T-cell (primary cell): Measurements from ENCODE around the gene ARHGEF4. TPM values are rescaled to one million over a fixed set of nuclear protein-coding genes. Genes with fewer than 3 reads are reported as not detected.
"Not testable (repeated sequence)": the region's sequence is repeated elsewhere in the genome, so short reads cannot be mapped to it uniquely, and the experiment has no call there.

Experiments
- ATAC-seq, 4 experiments: fragments of 200-7000 bp in 3 of 4; fragments of 150-1000 bp in 1 of 4; cut with Tn5 transposase; replicated peaks in 1 of 4; 1 replicate in 3 of 4; 2 replicates in 1 of 4; pipeline ENCODE4 v1.10.0; 2021; ENCODE audit warnings: moderate library complexity in 3 of 4, mild to moderate bottlenecking in 2 of 4, moderate number of reproducible peaks in 1 of 4
- CTCF ChIA-PET, 2 donors: fragments of 300-600 bp; sonication (Branson Sonifier 250); formaldehyde crosslinking; loops; one replicate each; lab custom pipeline; 2022; ENCODE audit warnings: antibody characterized with exemption in 2 of 2; lab: Charles Lee
- POLR2A ChIA-PET, 2 donors: fragments of 300-600 bp; sonication (Branson Sonifier 250); formaldehyde crosslinking; loops; one replicate each; lab custom pipeline; 2022; ENCODE audit warnings: antibody characterized with exemption in 2 of 2; lab: Charles Lee
- DNase-seq, 35 experiments: peaks; one replicate each; pipeline versions ENCODE4 v3.0.0 to v3.0.0-alpha.2; 2013 to 2023
- H3K27ac ChIP-seq: one replicate; pipeline ENCODE4 v1.5.1; 2013; ENCODE audit warnings: low read length
- H3K27me3 ChIP-seq, 2 experiments: replicated peaks in 1 of 2; 1 replicate in 1 of 2; 2 replicates in 1 of 2; pipeline versions ENCODE4 v1.6.1 to v1.7.0; 2013; ENCODE audit warnings: low read length in 1 of 2, mixed read lengths in 1 of 2; ENCODE audit not compliant: control insufficient read depth in 2 of 2, insufficient read depth in 2 of 2; ENCODE audit errors: extremely low read depth in 1 of 2
- H3K36me3 ChIP-seq, 2 donors: 1 replicate in 1 of 2; 2 replicates in 1 of 2; pipeline versions ENCODE4 v1.6.1 to v1.7.0; 2013; ENCODE audit warnings: low read length in 1 of 2; ENCODE audit not compliant: control insufficient read depth in 2 of 2, insufficient read depth in 1 of 2; ENCODE audit errors: extremely low read depth in 1 of 2
- H3K4me1 ChIP-seq, 2 experiments: 1 replicate in 1 of 2; 2 replicates in 1 of 2; pipeline versions ENCODE4 v1.6.1 to v1.7.0; 2013; ENCODE audit warnings: low read length in 2 of 2, mixed read lengths in 1 of 2; ENCODE audit not compliant: insufficient read depth in 2 of 2, control insufficient read depth in 1 of 2; ENCODE audit errors: extremely low read depth in 1 of 2
- H3K4me3 ChIP-seq, 2 donors: 1 replicate in 1 of 2; 2 replicates in 1 of 2; pipeline versions ENCODE4 v1.5.1 to v1.7.0; 2013; ENCODE audit warnings: mild to moderate bottlenecking in 2 of 2, low read length in 1 of 2, moderate library complexity in 1 of 2; ENCODE audit not compliant: control insufficient read depth in 1 of 2; ENCODE audit errors: extremely low read depth in 1 of 2
- H3K9me3 ChIP-seq: 2 replicates; pipeline ENCODE4 v1.7.0; 2013
- H3K27ac Mint-ChIP-seq, 2 donors: one replicate each; pipeline ENCODE4 v1.8.0; 2020 to 2021; ENCODE audit warnings: mild to moderate bottlenecking in 2 of 2, mixed read lengths in 2 of 2
- H3K27me3 Mint-ChIP-seq, 2 donors: one replicate each; pipeline ENCODE4 v1.8.0; 2021 to 2022; ENCODE audit warnings: mixed read lengths in 2 of 2
- H3K36me3 Mint-ChIP-seq: one replicate; pipeline ENCODE4 v1.8.0; 2021; ENCODE audit warnings: mixed read lengths
- H3K4me1 Mint-ChIP-seq, 3 donors: one replicate each; pipeline ENCODE4 v1.8.0; 2020 to 2022; ENCODE audit warnings: mixed read lengths in 3 of 3, mild to moderate bottlenecking in 1 of 3
- H3K4me3 Mint-ChIP-seq, 3 donors: one replicate each; pipeline ENCODE4 v1.8.0; 2020 to 2022; ENCODE audit warnings: mild to moderate bottlenecking in 3 of 3, mixed read lengths in 3 of 3, moderate library complexity in 3 of 3
- H3K9me3 Mint-ChIP-seq, 3 donors: one replicate each; pipeline ENCODE4 v1.8.0; 2020 to 2022; ENCODE audit warnings: mixed read lengths in 3 of 3
- WGBS: methylation state at CpG from one replicate; pipeline ENCODE4 v1.1.5; 2013; ENCODE audit warnings: missing lambda C conversion rate; ENCODE audit not compliant: insufficient coverage; 5-methylcytosine and 5-hydroxymethylcytosine counted together
- total RNA-seq, 35 experiments: library from RNA in 6 of 35; stranded (reverse) in 6 of 35; fragments of 120-200 nt in 1 of 35; gene quantifications; one replicate each; pipeline versions ENCODE4 v1.2.1 to v1.2.4 and lab custom pipeline; 2013 to 2026

Gene ARHGEF4
- total RNA-seq, 5 donors from 2014 or later (not counting 1 experiment from before 2014, with no cell fraction given): 2.9 to 5.3 (median 4.4) TPM

GRCh38 chr2:130894326-130894942 lies 57.7 kb downstream of the ARHGEF4 start:
- no peak overlapping the region for H3K27ac Mint-ChIP-seq
- H3K4me1 Mint-ChIP-seq: no peaks in the 10 kb centered on the region
- ChIA-PET CTCF (no interaction called here), POLR2A (no interaction called here)
- H3K4me3 ChIP-seq: no peak overlapping the region
- WGBS: 79% methylated on average over 2 of the region's 7 CpGs
- no peaks in the 10 kb centered on the region for H3K9me3 ChIP-seq
- peaks cover 16 to 21% of the 10 kb centered on the region in 2 donors for H3K27me3 Mint-ChIP-seq
- H3K36me3 ChIP-seq: no peaks in the 10 kb centered on the region
- H3K27me3 ChIP-seq: peaks cover 0 to 24% of the 10 kb centered on the region in 2 experiments
- H3K36me3 Mint-ChIP-seq: no peaks in the 10 kb centered on the region
- H3K9me3 Mint-ChIP-seq: peaks cover 0 to 4% (median 0%) of the 10 kb centered on the region in 3 donors
- no peak for DNase-seq
- no peak for ATAC-seq
- H3K4me1 ChIP-seq: no peaks in the 10 kb centered on the region
- H3K27ac ChIP-seq: no peak overlapping the region
- no peak overlapping the region for H3K4me3 Mint-ChIP-seq

- WGBS: 73% methylated on average over 7 of the region's 7 CpGs
- Histone ChIP-seq H3K9me3 (no peaks in the 10 kb centered on the region), H3K27me3 (peaks cover 0 to 33% of the 10 kb centered on the region in 2 experiments), H3K4me1 (no peaks in the 10 kb centered on the region), H3K36me3 (no peaks in the 10 kb centered on the region), H3K27ac (no peak overlapping the region), H3K4me3 (no peak overlapping the region)
- ATAC-seq: no peak
- CTCF ChIA-PET: no interaction called here
- H3K4me1 Mint-ChIP-seq: no peaks in the 10 kb centered on the region
- peaks cover 16 to 18% of the 10 kb centered on the region in 2 donors for H3K27me3 Mint-ChIP-seq
- DNase-seq: no peak
- POLR2A ChIA-PET: no interaction called here
- no peak overlapping the region for H3K4me3 Mint-ChIP-seq
- peaks cover 0 to 4% (median 0%) of the 10 kb centered on the region in 3 donors for H3K9me3 Mint-ChIP-seq
- no peaks in the 10 kb centered on the region for H3K36me3 Mint-ChIP-seq
- H3K27ac Mint-ChIP-seq: no peak overlapping the region
Observed at GRCh38 chr2:130896813-130897212, 60.1 kb downstream of the ARHGEF4 start.

GRCh38 chr2:130898553-130898952 lies 61.8 kb downstream of the ARHGEF4 start:
- Mint-ChIP-seq H3K9me3 (peaks cover 0 to 4% (median 0%) of the 10 kb centered on the region in 3 donors), H3K36me3 (no peaks in the 10 kb centered on the region), H3K27me3 (peaks cover 8 to 15% of the 10 kb centered on the region in 2 donors), H3K4me1 (no peaks in the 10 kb centered on the region), H3K4me3 (no peak overlapping the region), H3K27ac (no peak overlapping the region)
- POLR2A ChIA-PET: no interaction called here
- Histone ChIP-seq H3K4me3 (no peak overlapping the region), H3K27ac (no peak overlapping the region), H3K4me1 (no peaks in the 10 kb centered on the region), H3K36me3 (no peaks in the 10 kb centered on the region), H3K9me3 (no peaks in the 10 kb centered on the region), H3K27me3 (peaks cover 0 to 20% of the 10 kb centered on the region in 2 experiments)
- ATAC-seq (no peak), DNase-seq (no peak)
- 66% methylated on average over 3 of the region's 4 CpGs for WGBS
- CTCF ChIA-PET: no interaction called here

- peaks cover 9 to 19% of the 10 kb centered on the region in 2 donors for H3K27me3 Mint-ChIP-seq
- 77% methylated on average over 5 of the region's 5 CpGs for WGBS
- CTCF ChIA-PET: no interaction called here
Observed at GRCh38 chr2:130899306-130899705, 62.6 kb downstream of the ARHGEF4 start.

GRCh38 chr2:130901061-130901460 lies 64.3 kb downstream of the ARHGEF4 start:
- WGBS: 68% methylated on average over 3 of the region's 3 CpGs
- no peak overlapping the region for H3K27ac Mint-ChIP-seq
- H3K36me3 ChIP-seq: no peaks in the 10 kb centered on the region
- H3K9me3 ChIP-seq: no peaks in the 10 kb centered on the region
- H3K9me3 Mint-ChIP-seq: no peaks in the 10 kb centered on the region
- peaks cover 17 to 21% of the 10 kb centered on the region in 2 donors for H3K27me3 Mint-ChIP-seq
- ATAC-seq (no peak), DNase-seq (no peak)
- no peak overlapping the region for H3K4me3 ChIP-seq
- ChIA-PET CTCF (no interaction called here), POLR2A (no interaction called here)
- H3K27ac ChIP-seq: no peak overlapping the region
- no peaks in the 10 kb centered on the region for H3K4me1 ChIP-seq
- no peak overlapping the region for H3K4me3 Mint-ChIP-seq
- no peaks in the 10 kb centered on the region for H3K4me1 Mint-ChIP-seq
- H3K27me3 ChIP-seq: peaks cover 0 to 12% of the 10 kb centered on the region in 2 experiments
- H3K36me3 Mint-ChIP-seq: no peaks in the 10 kb centered on the region

More at GRCh38 chr2:130899306-130899705, 62.6 kb downstream of the ARHGEF4 start:
- H3K9me3 ChIP-seq: no peaks in the 10 kb centered on the region
- H3K4me1 ChIP-seq: no peaks in the 10 kb centered on the region
- POLR2A ChIA-PET: no interaction called here
- DNase-seq: no peak
- no peak for ATAC-seq
- Mint-ChIP-seq H3K36me3 (no peaks in the 10 kb centered on the region), H3K4me3 (no peak overlapping the region), H3K27ac (no peak overlapping the region), H3K4me1 (no peaks in the 10 kb centered on the region), H3K9me3 (peaks cover 0 to 4% (median 0%) of the 10 kb centered on the region in 3 donors)
- H3K27ac ChIP-seq: no peak overlapping the region
- no peaks in the 10 kb centered on the region for H3K36me3 ChIP-seq
- H3K4me3 ChIP-seq: no peak overlapping the region
- H3K27me3 ChIP-seq: peaks cover 0 to 16% of the 10 kb centered on the region in 2 experiments

- H3K4me3 Mint-ChIP-seq, H3K4me1 ChIP-seq, H3K36me3 Mint-ChIP-seq, H3K27ac Mint-ChIP-seq, CTCF ChIA-PET, H3K9me3 ChIP-seq, H3K36me3 ChIP-seq, POLR2A ChIA-PET, H3K4me1 Mint-ChIP-seq, H3K4me3 ChIP-seq, DNase-seq, H3K9me3 Mint-ChIP-seq, ATAC-seq, H3K27ac ChIP-seq: not testable (repeated sequence)
- H3K27me3 ChIP-seq: peaks cover 0 to 12% of the 10 kb centered on the region in 2 experiments
- peaks cover 18% of the 10 kb centered on the region in 2 donors for H3K27me3 Mint-ChIP-seq
- 82% methylated on average over 6 of the region's 9 CpGs for WGBS
Observed at GRCh38 chr2:130901626-130902025, 64.9 kb downstream of the ARHGEF4 start.
